GM21447 (cell line): ENCODE results near the gene LYL1.

Experiments used
- ATAC-seq: cut with Tn5 transposase; IDR thresholded peaks from one replicate; pipeline ENCODE4 v1.9.1; 2021; ENCODE audit not compliant: unreplicated experiment

The LYL1 gene

DNA sequence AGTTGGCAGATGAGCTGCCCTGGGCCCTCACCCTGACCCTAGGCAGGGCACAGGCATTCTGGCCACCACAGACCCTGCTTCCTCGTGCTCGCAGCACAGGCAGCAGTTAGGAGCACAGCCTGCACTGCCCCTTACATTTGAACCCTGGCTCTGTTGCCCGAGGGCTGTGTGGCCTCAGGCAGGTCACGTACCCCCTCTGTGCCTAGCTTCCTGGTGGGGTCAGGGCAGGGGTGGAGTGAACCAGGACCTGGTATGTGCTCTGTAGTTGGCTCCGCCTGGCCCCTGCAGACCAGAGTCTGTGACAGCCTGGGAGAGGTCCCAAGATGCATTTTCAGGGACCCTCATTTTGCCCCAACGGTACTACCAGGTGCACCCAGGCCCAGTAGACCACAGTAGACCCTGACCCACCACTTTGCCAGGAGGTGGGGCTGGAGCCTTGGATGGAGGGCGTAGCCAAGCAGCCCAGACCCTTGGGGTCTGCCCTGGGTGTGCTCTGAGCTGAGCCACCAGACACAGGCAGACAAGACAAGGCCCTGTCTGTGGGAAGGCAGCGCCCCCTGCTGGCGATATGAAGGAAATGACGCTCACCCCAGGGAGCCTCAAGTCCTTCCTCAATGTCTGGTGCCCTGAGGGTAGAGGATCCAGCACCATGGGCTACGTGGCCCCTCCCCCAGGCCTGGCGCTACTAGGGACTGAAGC lies 9.1 kb downstream of the LYL1 start:
- ATAC-seq: no peak

- ATAC-seq: no peak
These were observed 9.9 kb downstream of the LYL1 start for GRCh38 chr19:13092606-13093235.

- ATAC-seq: no peak
These were observed 10.5 kb downstream of the LYL1 start for GRCh38 chr19:13092158-13092543.

GRCh38 chr19:13091400-13092157 lies 11.1 kb downstream of the LYL1 start:
- no peak for ATAC-seq

DNA sequence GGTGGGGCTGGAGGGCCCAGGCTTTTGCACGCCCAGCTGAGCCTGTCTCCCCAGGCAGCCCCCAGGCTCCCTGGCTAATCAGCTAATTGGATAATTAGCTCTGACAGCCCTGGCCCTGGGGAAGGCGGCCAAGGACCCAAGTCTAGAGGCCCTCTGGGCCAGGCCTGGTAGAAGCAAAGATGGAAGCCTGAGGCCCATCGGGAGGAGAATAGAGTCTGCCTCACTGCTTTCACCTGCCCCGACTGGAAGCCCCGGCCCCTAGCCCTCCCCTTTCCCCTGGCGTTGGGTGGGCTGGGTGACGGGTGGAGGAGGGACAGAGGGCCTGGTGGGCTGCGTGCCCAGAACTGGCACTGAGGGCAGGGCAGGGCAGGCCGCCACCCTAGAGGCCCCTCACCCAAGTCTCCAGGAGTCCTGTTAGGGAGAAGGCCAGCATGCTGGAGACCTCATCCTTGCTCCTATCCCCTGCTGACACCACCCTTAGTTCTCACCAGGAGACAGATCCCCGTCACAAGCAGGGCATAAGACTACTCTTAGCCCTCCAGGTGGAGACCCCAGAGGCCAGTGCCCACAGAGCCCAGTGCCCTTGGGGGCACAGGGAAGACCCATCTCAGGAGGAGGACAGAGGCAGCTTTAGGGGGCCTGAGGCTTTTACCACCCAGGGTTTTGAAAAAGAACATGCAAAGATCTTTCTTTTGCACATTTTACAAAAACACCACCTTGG lies 12.0 kb downstream of the LYL1 start:
- no peak for ATAC-seq

DNA sequence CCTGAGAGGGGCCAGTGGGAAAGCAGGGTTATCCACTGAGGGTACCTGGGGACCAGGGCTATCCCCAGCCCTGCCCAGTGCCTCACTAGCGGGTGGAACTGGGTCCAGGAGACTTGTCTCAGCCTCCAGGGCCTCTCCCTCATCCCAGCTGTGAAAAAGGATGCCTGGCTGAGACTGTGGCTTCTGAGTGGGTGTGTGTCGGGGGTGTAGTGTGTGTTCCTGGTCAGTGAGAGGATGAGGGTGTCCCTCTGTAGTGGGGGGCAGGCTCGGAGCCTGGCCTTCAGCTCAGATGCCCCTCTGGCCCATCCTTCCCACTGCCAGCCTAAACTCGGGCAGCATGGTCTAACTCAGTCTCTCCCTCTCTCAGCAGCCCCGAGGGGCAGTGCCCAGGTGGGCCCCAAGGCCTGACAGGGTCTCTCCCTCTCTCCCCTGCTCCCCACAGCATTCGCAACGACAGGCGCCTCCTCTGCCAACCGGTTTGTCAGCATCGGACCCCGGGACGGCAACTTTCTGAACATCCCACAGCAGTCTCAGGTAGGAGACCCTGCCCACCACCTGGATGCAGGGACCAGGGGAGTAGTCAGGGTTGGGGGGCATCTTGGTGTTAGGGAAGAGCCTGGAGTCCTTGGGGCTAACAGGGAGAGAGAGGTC lies 12.7 kb downstream of the LYL1 start:
- no peak for ATAC-seq

- ATAC-seq: no peak
These were observed 13.4 kb downstream of the LYL1 start for GRCh38 chr19:13089139-13089856.

GRCh38 chr19:13087795-13088537 lies 14.7 kb downstream of the LYL1 start:
- no peak for ATAC-seq

- no peak for ATAC-seq
These were observed 15.4 kb downstream of the LYL1 start for GRCh38 chr19:13087295-13087694.

- ATAC-seq: no peak
These were observed 16.3 kb downstream of the LYL1 start for GRCh38 chr19:13086341-13086740.

DNA sequence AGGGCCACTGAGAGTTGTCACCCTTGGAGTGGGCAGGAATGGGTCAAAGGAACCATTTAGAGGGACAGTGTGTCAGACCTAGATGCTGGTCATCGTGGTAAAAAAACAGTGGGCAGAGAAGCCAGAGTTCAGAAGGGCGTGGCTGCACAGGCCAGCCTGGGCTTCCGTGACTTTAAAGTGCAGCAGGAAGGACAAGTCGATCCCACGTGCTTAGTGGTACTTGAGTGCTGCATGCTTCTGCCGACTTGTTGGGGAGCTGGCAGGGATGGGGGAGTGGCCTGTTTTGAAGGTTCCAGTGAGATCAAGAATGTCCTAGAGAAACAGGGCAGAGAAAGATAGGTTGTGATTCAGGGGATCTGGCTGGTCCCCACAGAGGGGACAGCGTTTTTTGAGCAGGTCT lies 17.0 kb downstream of the LYL1 start:
- ATAC-seq: no peak

- no peak for ATAC-seq
These were observed 19.0 kb downstream of the LYL1 start for GRCh38 chr19:13083627-13084026.

DNA sequence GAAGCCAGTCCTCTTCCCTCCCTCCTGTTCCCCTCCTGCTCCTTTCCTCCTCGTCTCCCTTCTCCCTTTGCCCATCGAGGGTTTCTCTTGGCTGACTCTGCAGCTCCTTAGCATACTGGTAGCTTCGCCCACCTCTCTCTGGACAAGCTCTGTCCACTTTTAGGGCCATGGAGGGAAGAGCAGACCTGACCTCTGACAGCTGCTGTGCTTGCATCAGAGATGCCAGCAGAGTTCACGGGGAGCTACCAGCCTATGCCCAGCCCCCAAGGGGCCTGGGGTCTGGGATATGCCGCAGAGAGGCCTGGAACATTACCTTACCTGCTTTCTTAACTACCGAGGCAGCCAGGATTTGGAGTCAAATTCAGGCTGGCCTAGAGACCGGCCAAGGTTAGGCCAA lies 19.7 kb downstream of the LYL1 start:
- no peak for ATAC-seq

GRCh38 chr19:13082192-13083007 lies 20.3 kb downstream of the LYL1 start:
- ATAC-seq: no peak

DNA sequence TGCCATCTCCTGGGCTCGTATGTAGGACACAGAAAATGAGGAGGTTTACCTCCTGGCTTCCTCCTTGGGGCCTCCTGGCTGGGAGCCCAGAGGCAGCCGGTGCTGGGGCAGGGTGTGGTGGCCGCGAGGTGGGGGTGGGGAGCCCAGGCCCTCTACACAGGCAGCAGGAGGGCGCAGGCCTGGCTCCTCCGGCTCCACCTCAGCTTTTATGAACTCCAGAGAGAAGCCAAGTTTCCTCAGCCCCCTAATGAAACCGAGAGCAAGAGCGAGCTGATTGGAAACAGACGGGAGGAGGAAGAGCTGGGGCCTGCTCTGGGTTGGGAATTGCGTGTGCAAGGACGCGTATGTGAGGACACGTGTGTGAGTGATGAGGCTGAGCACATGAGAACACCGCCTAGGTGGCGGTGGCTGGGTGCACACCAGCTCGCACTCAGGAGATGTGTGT lies 23.1 kb downstream of the LYL1 start:
- no peak for ATAC-seq

- no peak for ATAC-seq
These were observed 23.6 kb downstream of the LYL1 start for GRCh38 chr19:13078897-13079541.

DNA sequence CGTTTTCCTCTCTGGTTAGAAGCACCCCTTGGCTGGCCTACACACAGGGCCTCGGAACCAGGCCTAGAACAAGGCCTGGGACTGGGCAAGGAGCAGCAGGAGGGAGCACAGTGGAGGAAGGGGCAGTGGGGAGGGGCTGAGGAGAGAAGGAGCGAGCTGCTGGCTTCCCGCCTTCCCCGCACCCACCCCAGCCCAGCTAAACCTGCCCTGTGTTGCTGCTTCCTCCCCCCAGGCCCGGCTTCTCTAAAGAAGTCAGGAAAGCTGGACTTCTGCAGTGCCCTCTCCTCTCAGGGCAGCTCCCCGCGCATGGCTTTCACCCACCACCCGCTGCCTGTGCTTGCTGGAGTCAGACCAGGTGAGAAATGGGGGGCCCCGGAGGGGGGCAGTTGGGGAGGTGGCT lies 24.3 kb downstream of the LYL1 start:
- ATAC-seq: no peak

GRCh38 chr19:13077240-13077639 lies 25.4 kb downstream of the LYL1 start:
- no peak for ATAC-seq
